ENCODE measurements around the gene MMP21.
A peak's percentile ranks its signal among the peaks of the same experiment; 100 is the strongest.

The MMP21 gene

DNA sequence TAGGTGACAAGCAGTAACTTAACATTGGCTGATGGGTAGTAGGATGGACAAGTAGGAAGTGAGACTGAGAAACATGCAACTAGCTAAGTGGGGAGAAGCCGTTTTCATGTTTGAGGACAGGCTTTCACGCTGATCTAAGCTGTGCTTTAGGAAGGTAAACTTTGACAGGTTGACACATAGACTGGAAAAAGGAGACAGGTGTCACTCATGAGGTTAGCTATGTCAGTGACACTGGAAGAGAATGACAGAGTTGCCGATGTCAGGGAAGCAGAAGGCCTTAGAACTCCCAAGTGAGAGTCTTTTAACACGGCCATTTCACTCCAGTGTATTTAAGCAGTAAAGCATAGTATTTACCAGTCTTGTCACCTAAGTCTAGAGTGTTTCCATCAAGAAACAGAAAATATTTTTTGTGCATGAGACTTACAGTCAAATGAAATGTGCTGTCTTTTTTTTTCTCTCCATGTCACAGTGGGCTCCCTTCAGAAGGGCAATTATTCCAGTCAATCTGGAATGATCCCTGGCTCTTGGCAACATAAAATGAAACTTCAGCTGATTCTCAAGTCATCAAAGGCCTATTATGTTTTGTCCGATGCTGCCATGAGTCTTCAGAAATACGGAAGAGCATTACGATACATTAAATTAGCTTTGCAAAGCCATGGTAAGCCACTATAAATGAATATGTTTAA, 35.5 kb downstream of the MMP21 start:
- H3K9ac ChIP-seq (ENCODE audit: low read length), result no peak overlapping the region
- H3K27me3 ChIP-seq (ENCODE audit: control insufficient read depth, insufficient read depth, low read length), result no peaks in the 10 kb centered on the region
- peaks cover 48% of the 10 kb centered on the region for H3K36me3 ChIP-seq (ENCODE audit: control insufficient read depth, insufficient read depth, low read length)
- no peaks in the 10 kb centered on the region for H3K4me1 ChIP-seq (ENCODE audit: control insufficient read depth, insufficient read depth, low read length)
- no peak overlapping the region for H3K27ac ChIP-seq (ENCODE audit: low read depth, low read length)
- H3K4me3 ChIP-seq (ENCODE audit: low read length), result no peak overlapping the region

DNA sequence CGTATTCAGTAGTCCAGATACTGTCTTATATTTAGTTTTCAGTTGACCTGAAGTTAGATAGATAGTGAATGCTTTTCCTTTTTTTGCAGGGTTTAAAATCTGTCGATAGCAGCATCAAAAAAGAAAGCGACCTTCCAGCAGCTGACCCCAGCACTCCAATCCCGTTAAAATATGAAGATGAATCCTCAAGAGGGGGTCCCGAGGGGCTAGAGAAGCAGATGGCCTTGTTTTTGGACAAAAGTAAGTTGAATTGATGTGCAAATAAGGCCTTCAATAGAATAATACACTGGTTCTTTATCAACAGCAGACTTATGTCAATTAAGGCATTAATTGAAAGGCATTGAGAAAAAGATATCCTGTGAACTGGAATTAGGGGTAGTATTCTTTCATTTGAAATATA, 37.4 kb downstream of the MMP21 start:
- no peak overlapping the region for H3K27ac ChIP-seq (ENCODE audit: low read depth, low read length)
- H3K27me3 ChIP-seq (ENCODE audit: control insufficient read depth, insufficient read depth, low read length), result no peaks in the 10 kb centered on the region
- no peaks in the 10 kb centered on the region for H3K4me1 ChIP-seq (ENCODE audit: control insufficient read depth, insufficient read depth, low read length)
- peaks cover 31% of the 10 kb centered on the region for H3K36me3 ChIP-seq (ENCODE audit: control insufficient read depth, insufficient read depth, low read length)
- H3K4me3 ChIP-seq (ENCODE audit: low read length), result no peak overlapping the region
- no peak overlapping the region for H3K9ac ChIP-seq (ENCODE audit: low read length)

DNA sequence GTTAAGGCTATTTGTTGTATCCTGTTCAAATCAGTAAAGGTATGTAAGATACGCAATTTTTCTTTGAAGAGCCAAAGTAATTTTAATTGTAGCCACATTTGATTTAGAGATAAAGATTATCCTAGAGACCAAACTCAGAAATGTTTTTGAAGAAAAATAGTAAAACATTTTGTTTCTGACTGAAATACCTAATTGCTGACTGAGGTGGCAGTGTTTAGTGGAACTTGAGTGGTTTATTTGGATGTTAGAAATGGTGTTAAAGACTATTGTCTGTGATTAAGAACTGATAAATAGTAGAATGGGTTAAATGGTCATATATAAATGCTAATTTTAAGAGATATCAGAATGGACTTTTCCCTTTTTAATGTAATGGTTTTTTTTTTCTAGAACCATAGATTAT, 40.8 kb downstream of the MMP21 start:
- Histone ChIP-seq H3K4me1 (ENCODE audit: control insufficient read depth, insufficient read depth, low read length) (no peaks in the 10 kb centered on the region), H3K9ac (ENCODE audit: low read length) (no peak overlapping the region), H3K27me3 (ENCODE audit: control insufficient read depth, insufficient read depth, low read length) (no peaks in the 10 kb centered on the region), H3K27ac (ENCODE audit: low read depth, low read length) (no peak overlapping the region), H3K36me3 (ENCODE audit: control insufficient read depth, insufficient read depth, low read length) (peaks cover 40% of the 10 kb centered on the region), H3K4me3 (ENCODE audit: low read length) (no peak overlapping the region)

DNA sequence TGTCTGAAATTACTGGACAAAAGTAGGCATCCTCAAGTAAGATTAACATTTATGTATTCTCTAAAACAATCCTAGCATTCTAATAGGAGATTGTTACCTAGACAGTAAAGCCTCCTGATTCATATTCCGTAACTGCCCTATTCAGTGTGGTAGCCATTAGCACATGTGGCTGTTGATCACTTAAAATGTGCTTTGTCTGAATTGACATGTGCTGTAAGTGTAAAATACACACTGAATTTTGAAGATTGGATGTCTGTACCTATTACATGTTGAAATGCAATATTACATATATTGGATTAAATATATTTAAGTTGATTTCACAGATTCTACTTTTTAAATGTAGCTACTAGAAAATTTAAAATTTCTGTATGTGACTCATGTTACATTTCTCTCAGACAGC, 41.5 kb downstream of the MMP21 start:
- no peaks in the 10 kb centered on the region for H3K27me3 ChIP-seq (ENCODE audit: control insufficient read depth, insufficient read depth, low read length)
- no peak overlapping the region for H3K4me3 ChIP-seq (ENCODE audit: low read length)
- H3K4me1 ChIP-seq (ENCODE audit: control insufficient read depth, insufficient read depth, low read length), result no peaks in the 10 kb centered on the region
- H3K36me3 ChIP-seq (ENCODE audit: control insufficient read depth, insufficient read depth, low read length), result peaks cover 45% of the 10 kb centered on the region
- H3K9ac ChIP-seq (ENCODE audit: low read length), result no peak overlapping the region
- H3K27ac ChIP-seq (ENCODE audit: low read depth, low read length), result no peak overlapping the region

DNA sequence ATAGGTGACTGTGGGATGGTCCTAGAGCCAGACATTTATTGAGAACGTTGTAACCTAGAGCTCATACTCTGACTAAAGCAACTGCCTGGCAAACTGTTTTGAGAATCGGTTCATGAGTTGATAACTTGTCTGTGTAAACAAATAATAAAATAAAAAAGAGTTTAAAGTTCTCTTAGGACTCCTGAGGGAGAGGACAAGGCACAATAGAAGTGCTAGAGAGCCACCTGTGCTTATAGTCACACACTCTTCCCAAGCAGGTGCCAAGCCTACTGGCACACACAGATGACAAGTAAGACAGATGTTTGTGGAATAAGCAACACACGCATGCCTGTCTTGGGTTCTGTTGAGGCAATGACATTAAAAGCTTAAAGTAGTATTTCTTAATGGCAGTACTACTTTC, 48.2 kb downstream of the MMP21 start:
- H3K27ac ChIP-seq (ENCODE audit: low read depth, low read length), result no peak overlapping the region
- peaks cover 36% of the 10 kb centered on the region for H3K36me3 ChIP-seq (ENCODE audit: control insufficient read depth, insufficient read depth, low read length)
- H3K9ac ChIP-seq (ENCODE audit: low read length), result no peak overlapping the region
- H3K4me3 ChIP-seq (ENCODE audit: low read length), result no peak overlapping the region
- H3K27me3 ChIP-seq (ENCODE audit: control insufficient read depth, insufficient read depth, low read length), result no peaks in the 10 kb centered on the region
- H3K4me1 ChIP-seq (ENCODE audit: control insufficient read depth, insufficient read depth, low read length), result no peaks in the 10 kb centered on the region

DNA sequence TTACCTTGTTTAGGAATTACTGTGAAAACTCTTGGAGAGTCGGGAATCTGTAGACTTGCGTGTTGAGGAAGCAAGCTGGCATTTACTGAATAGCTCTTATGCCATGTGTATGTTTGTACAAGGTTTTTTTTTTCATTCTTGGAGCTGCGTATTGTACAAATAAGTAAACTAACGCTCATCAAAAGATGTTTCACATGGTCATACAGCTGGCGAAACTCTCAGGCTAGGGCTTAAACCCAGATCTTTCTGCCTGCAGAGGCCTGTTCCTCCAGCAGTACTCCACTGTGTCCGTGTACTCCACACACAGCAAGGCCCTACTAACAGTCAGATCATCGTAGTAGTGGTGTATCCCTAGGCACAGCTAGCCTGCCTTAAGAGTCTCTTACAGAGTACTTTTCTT, 48.7 kb downstream of the MMP21 start:
- no peaks in the 10 kb centered on the region for H3K27me3 ChIP-seq (ENCODE audit: control insufficient read depth, insufficient read depth, low read length)
- no peak overlapping the region for H3K4me3 ChIP-seq (ENCODE audit: low read length)
- no peak overlapping the region for H3K9ac ChIP-seq (ENCODE audit: low read length)
- H3K4me1 ChIP-seq (ENCODE audit: control insufficient read depth, insufficient read depth, low read length), result no peaks in the 10 kb centered on the region
- H3K36me3 ChIP-seq (ENCODE audit: control insufficient read depth, insufficient read depth, low read length), result peaks cover 36% of the 10 kb centered on the region
- H3K27ac ChIP-seq (ENCODE audit: low read depth, low read length), result no peak overlapping the region

DNA sequence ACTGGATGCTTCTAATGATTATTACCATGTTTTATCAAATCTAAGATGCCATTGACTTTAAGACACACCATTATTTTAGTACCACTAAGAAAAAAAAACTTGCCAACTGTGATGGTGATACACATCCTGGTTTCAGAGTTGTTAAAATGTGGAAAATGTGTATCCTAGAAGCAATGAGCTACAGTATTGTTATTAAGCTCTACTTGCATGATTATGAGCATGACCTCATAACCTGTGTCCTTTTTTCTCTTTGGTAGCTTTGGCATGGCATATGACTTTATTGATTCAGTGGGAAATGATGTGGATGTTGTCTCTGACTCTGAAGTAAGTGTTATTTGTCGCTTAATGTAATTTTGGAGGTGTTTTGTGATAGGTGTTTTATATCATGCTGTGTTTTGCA, 52.8 kb downstream of the MMP21 start:
- Histone ChIP-seq H3K9ac (ENCODE audit: low read length) (no peak overlapping the region), H3K4me3 (ENCODE audit: low read length) (no peak overlapping the region), H3K36me3 (ENCODE audit: control insufficient read depth, insufficient read depth, low read length) (peaks cover 17% of the 10 kb centered on the region), H3K4me1 (ENCODE audit: control insufficient read depth, insufficient read depth, low read length) (peaks cover 9% of the 10 kb centered on the region), H3K27ac (ENCODE audit: low read depth, low read length) (no peak overlapping the region), H3K27me3 (ENCODE audit: control insufficient read depth, insufficient read depth, low read length) (no peaks in the 10 kb centered on the region)

DNA sequence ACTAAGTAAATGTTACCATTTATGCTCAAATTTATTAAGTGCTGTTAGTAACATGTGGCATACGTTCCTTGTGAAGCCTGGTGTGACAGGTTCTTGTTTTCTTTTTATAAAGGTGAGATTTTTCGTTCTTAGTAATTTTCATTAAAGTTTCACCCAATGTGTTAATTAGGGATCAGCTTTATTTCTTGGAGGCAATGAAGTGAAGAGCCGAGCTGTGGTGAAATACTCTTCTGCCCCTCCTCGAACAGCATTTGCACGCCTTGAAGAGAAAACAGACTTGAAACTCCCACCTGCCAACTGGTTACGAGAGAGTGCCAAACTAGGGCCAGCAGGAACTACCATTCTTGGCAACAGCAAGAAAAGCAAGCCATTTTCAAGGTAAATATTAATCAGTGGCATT, 54.6 kb downstream of the MMP21 start:
- Histone ChIP-seq H3K27me3 (ENCODE audit: control insufficient read depth, insufficient read depth, low read length) (no peaks in the 10 kb centered on the region), H3K27ac (ENCODE audit: low read depth, low read length) (no peak overlapping the region), H3K9ac (ENCODE audit: low read length) (no peak overlapping the region), H3K36me3 (ENCODE audit: control insufficient read depth, insufficient read depth, low read length) (peaks cover 17% of the 10 kb centered on the region), H3K4me3 (ENCODE audit: low read length) (no peak overlapping the region), H3K4me1 (ENCODE audit: control insufficient read depth, insufficient read depth, low read length) (peaks cover 9% of the 10 kb centered on the region)

DNA sequence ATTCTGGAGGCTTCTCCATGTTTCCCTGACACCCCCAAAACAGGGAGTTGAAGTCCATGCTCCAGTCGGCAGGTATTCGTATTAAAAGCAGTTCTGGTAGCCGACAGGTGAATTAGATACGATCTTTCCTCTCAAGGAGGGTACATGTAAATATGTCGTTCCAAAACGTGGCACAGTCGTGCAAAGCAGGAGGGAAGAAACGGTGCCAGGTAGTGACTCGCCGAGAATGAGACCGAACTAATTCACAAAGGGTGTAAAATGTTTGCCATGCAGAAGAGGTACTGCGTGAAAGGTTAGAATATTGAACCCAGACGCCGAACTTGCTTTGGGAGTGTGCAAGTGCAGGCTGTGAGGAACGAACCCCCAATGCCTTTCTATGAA, 55.6 kb downstream of the MMP21 start:
- Histone ChIP-seq H3K36me3 (ENCODE audit: control insufficient read depth, insufficient read depth, low read length) (peaks cover 14% of the 10 kb centered on the region), H3K27ac (ENCODE audit: low read depth, low read length) (peak overlapping the region; percentile 84), H3K4me1 (ENCODE audit: control insufficient read depth, insufficient read depth, low read length) (peaks cover 9% of the 10 kb centered on the region), H3K9ac (ENCODE audit: low read length) (peak overlapping the region; percentile 86), H3K27me3 (ENCODE audit: control insufficient read depth, insufficient read depth, low read length) (no peaks in the 10 kb centered on the region), H3K4me3 (ENCODE audit: low read length) (peak overlapping the region; percentile 81)

DNA sequence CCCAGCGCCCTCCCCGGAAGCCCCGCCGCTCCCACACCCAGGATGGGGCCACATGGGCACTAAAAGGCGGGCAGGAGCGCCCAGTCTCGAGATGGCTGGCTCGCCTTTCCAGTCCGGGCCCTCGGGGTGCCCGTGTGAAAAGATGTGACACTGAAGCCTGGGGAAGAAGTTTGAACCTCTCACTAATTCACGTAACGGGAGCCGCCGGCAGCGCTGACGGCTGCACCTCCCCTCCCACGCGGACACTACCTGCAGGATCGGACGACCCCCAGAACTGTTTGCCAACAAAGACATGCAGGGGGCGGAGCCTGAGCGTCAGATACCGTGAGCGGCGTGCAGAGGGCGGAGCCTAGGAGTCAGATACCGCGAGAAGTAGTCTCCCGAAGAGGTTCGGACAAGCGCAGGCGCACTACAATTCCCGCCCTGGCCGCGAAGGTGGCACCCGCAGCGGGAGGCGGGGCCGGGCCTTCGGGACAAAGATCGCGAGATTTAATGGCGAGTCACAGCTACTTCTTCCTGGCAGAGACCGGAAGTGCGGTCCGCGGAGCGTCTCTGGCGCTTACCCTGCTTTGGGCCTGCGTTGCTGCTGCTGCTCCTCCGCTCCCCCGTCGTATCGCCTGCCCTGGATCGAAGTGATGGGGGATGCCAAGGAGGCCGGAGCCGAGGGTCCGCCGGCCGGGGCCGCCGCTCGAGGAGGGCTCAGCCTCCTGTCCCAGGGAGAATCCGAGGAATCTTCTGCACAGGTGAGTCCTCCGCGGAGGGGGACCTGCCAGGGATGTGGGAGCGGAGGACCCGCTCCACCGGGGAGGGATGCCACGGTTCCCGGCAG, 56.2 kb downstream of the MMP21 start, which contains the start of gene EDRF1:
Gene EDRF1 (plus strand): TSS at position 537 of the 829 bp plus-strand sequence. CDS start 99 bp downstream, at position 636.
- no peaks in the 10 kb centered on the region for H3K27me3 ChIP-seq (ENCODE audit: control insufficient read depth, insufficient read depth, low read length)
- H3K36me3 ChIP-seq (ENCODE audit: control insufficient read depth, insufficient read depth, low read length), result peaks cover 11% of the 10 kb centered on the region
- peak within 1 kb of the TSS; percentile 81 for H3K4me3 ChIP-seq (ENCODE audit: low read length)
- H3K9ac ChIP-seq (ENCODE audit: low read length), result peak within 1 kb of the TSS; percentile 86
- H3K27ac ChIP-seq (ENCODE audit: low read depth, low read length), result peak within 1 kb of the TSS; percentile 84
- H3K4me1 ChIP-seq (ENCODE audit: control insufficient read depth, insufficient read depth, low read length), result peaks cover 9% of the 10 kb centered on the region
